Islet of Langerhans (tissue), 1 donor: ENCODE measurements around the gene COL5A1.

ENCODE experiments used
- FAIRE-seq: peaks from one replicate; lab custom pipeline; 2011; peaks lifted over from hg19 to GRCh38; lab: Jason Lieb, UNC

Gene COL5A1

DNA sequence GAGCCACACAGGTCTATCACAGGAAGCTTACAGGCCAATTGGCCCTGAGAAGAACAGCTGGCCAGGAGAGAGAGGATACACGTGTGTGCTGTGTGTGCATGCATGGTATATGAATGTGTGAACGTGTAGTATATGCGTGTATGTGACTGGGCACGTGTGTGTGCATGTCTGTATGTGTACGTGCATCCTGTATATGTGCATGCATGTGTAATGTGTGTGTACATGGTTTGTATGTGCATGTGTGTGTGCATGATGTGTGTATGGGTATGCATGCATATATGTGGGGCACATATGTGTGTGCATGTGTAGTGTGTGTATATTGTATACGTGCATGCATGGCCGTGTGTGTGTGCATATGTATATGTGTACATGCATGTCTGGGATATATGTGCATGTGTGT, 182.0 kb downstream of the COL5A1 start:
- FAIRE-seq, result no peak

GRCh38 chr9:134824583-134824982, 183.0 kb downstream of the COL5A1 start:
- no peak for FAIRE-seq

GRCh38 chr9:134825025-134825424, 183.4 kb downstream of the COL5A1 start:
- FAIRE-seq, result no peak

DNA sequence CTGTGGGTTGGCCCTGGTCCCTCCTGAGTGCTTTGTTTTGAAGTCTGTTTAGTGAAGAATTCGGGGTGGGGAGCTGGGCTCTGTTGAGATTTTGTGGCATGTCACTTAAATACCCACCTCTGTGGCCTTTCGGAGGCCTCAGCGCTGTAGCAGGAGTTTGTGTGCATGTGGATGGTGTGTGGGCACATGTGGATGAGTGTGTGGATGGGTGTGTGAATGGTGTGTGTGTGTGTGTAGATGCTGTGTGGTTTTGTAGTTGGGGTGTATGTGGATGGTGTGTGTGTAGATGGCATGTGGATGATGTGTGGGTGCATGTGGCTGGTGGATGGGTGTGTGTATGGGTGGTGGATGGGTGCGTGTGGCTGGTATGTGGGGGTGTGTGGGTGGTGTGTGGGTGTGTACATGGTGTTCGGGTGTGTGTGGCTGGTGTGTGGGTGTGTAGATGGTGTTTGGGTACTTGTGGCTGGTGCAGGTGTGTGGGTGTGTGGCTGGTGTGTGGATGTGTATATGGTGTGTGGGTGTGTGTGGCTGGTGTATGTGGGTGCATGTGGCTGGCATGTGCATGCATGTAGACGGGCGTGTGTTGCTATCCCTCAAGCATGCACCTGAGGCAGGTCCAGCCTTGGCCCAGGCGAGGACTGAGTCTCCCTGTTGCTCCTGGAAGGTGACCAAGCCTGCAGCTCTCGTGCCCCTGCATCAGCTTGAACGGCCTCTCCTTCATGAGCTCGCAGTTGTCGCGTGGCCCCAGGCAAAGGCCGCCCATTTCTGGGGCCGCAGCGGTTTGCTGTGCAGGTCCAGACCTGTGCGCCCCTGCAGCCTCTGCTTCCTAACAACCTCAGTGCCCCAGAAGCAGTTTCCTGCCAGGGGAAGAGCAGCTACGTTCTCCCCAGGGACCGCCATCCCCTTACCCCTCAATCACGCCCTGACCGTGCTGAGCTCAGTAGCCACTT, 185.0 kb downstream of the COL5A1 start:
- no peak for FAIRE-seq

- no peak for FAIRE-seq
Measured at GRCh38 chr9:134827559-134827958, 186.0 kb downstream of the COL5A1 start.

- no peak for FAIRE-seq
Measured at GRCh38 chr9:134827993-134828392, 186.4 kb downstream of the COL5A1 start.

DNA sequence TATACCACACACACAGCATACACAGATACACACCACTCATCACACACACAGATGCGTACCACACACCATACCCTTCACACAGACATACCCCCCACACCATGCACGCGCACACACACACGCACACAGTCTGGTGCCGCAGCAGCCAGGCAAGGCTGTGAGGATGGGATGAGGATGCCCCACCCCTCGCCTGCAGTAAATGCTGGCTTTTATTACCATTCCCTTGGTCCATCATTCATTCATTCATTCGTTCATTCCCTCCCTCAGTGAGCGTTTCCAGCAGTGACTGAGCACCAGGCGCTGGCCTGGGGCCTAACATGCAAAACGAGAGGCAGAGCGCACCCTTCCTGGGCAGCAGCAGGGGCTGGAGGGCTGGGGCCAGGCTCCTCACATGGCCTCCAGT, 187.3 kb downstream of the COL5A1 start:
- no peak for FAIRE-seq

DNA sequence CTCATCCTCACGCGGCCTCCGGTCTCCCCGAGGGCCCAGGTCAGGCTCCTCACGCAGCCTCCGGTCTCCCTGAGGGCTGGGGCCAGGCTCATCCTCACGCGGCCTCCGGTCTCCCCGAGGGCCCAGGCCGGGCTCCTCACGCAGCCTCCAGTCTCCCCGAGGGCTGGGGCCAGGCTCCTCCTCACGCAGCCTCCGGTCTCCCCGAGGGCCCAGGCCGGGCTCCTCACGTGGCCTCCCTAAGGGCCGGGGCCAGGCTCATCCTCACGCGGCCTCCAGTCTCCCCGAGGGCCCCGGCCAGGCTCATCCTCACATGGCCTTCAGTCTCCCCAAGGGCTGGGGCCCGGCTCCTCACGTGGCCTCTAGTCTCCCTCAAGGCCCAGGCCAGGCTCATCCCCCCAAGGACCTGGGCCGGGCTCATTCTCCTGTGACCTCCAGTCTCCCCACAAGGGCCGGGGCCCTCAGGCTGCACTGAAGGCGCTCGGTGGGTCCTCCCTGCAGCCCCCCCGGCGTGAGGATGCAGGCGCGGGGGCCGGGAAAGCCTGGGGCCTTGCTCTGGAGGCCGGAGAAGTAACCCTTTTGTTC, 187.8 kb downstream of the COL5A1 start:
- no peak for FAIRE-seq

DNA sequence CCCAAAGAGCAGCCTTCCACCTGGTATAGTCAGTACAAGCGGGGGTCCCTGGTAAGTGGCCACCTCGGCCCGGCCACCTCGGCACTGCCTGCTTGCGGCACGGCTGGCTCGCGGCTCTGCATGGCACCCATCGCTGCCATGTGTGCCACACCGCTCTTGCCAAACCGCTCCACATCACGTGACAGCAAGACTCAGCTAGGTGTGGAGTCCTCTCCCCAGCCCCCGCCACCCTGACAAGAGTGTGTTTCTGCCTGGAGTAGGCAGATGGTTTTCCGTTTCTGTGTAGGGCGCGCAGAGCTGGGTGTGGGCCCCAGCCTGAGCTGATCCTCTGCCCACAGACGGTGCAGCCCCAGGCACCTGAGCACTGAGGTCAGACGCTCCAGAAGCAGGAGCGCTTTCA, 188.5 kb downstream of the COL5A1 start:
- no peak for FAIRE-seq

GRCh38 chr9:134830926-134831720, 189.5 kb downstream of the COL5A1 start:
- no peak for FAIRE-seq

GRCh38 chr9:134832471-134832870, 190.9 kb downstream of the COL5A1 start:
- FAIRE-seq, result no peak

GRCh38 chr9:134833294-134833880, 191.8 kb downstream of the COL5A1 start:
- FAIRE-seq, result no peak

DNA sequence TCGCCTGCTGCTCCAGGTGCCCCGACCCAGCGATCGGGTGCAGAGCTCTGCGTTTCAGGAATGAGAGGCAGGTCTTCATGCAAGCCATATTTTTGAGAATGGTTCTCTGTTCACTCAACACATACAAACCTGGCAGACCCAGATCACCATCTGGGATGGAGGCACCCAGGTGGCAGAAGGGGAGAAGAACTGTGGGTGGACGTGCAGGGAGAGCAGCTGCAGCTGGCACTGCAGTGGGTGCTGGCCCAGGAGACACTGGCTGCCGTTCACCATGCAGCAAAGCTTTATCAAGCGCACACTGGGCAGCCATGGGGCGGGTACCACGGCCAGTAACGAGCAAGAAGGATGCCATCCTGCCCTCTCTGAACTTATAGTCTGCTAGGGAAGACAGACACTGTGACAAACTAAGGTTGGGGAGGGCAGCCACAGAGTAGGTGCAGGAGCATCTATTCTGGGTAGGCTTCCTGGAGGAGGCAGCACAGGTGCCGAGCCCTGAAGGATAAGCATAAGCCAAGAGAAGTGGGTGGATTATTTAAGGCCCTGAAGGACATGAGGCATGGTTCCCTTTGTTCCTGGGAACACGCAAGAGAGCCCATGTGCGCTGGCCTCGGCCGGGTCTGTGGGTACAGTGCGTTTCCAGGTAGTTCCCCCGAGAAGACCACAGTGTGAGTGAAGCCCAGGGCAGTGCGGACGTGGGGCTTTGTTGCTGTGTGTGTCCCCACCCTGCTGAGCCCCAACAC, 192.8 kb downstream of the COL5A1 start:
- no peak for FAIRE-seq

DNA sequence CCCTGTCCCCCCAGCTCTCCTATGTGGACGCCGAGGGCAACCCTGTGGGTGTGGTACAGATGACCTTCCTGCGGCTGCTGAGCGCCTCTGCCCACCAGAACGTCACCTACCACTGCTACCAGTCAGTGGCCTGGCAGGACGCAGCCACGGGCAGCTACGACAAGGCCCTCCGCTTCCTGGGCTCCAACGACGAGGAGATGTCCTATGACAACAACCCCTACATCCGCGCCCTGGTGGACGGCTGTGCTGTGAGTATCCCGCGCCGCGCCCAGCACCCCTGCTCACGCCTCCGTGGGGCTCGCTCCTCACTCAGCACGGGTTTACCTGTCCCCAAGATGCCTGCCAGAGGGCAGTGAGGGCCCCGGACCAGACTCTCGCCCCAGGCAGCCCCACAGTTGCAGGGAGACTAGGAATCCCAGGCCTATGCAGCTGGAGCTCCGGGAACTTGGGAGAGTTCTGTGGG, 193.4 kb downstream of the COL5A1 start:
- FAIRE-seq, result no peak

DNA sequence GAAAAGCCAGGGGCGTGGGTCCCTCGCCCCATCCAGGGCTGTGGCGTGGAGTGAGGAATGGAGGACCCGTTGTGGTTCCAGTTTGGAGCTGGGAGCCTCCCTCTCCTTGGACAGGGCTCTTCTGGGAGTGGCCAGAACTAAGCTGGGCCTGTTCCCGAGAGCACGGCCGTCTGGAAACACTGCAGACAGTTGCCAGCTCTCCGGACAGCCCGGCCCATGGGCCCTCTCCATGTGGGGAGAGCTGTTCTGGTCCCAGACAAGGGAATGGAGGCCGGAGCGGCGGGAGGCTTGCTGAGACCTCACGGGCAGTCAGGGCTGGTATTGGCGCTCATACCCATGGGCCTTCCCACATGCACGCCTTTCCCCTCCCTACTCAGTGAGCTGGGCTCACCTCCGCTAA, 193.8 kb downstream of the COL5A1 start:
- no peak for FAIRE-seq

- no peak for FAIRE-seq
Measured at GRCh38 chr9:134835987-134836386, 194.4 kb downstream of the COL5A1 start.

DNA sequence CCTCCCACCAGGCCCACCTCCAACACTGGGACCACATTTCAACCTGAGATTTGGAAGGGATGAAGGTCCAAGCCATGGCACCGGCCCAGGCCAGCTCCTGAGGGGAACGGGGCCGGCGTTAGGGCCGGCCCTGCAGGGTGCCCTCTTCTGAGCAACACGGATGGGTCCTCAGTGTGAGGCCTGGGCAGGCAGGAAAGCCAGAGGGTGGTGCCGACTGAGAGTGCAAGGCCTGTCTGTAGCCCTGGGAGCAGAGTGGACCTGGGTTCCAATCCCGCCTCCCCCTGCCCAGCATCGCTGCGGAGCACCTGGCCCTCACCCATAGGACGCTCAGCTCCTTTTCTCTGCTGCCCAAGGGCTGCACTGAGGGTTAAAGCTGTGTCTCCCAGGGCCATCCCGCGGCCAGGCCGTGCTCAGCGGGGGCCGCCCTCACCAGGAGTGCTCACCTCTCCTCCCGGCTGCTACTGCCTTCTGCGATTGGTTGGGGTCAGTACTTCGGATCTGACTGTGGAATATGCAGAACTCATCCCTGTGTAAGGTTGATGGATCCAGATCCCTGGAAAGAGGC, 194.9 kb downstream of the COL5A1 start:
- no peak for FAIRE-seq

DNA sequence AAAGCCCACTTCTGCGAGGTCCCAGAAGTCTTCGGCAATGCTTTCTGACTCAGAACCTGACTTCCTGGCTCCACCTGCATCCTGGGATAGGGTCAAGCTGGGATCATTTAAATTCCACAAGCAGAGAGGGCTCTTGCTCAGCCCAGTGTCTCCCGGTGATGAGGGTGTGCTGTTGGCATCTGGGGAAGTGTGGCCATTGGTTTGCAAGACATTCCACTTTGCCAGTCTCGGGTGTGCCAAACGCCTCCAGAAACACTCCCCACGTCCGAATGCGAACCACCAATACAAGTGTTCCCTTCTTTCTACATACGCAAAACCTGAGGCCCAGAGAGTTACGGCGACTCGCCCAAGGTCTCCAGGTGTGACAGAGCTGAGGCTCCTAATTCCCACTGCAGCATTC, 195.9 kb downstream of the COL5A1 start:
- no peak for FAIRE-seq

DNA sequence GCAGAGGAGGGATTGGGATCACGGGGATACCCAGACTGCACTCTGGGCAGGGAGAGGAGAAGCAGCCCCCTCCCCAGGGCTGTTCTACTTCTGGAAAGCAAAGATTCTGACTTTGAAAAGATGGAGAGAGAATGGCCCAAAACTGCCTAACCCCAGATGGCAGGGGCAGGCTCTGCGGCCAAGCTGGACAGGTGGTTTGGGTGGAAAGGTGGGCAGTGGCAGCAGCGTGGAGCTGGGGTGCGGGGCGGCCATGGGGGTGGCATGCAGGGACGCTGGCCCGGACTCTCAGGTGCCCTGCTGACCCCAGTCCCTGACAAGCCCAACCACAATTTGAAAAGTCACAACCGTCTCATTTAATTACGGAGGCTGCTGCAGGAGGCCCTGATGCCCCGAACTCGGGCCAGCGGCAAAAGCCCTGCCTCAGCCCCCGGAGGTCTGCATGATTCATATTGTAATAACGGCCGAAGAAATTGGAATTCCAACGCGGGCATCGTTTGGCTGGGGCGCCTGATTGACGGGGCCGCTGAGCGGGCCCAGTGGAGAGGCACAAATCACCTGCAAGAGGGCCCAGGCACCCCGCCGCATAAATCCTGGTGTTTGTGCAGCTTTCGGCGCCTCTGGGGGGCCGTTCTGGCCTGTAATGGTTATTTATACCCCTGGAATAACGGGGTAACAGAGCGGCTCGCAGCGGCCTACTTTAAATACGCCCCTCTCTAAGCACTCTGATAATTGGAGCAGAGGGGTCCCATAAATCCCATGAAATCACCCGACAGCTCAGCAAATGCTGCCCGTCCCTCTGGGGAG, 197.2 kb downstream of the COL5A1 start:
- FAIRE-seq, result no peak

DNA sequence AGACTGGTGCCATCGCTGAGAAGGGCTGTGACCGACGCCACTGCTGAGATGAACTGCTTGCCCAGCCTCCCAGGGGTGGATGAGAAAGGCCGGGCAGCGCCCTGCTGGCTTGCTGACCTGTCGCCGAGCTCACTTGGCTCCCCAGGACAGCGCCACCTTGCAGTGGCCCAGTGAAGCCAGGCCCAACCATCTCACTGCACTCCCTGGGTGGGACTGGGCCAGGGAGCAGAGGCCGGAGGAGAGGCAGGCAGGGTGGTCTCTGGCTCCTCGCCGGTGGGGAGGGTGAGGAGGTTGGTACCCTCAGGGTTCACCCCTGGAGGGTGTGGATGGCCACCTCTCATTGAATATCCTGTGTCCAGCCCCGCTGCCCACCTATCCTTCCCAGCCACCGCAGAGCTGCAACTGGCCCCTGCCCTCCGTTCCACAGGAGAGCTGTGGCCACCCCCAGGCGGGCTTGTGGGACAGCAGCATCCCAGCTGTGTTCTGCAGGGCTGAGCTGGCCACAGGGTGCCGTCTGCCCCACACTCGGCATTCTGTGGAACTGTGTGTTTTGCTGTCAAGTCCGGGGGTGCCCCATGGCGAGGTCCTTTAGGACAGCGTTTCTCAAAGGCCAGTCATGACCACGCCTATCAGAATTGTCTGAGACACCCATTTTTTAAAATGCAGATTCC, 198.0 kb downstream of the COL5A1 start:
- FAIRE-seq, result no peak
